Activated naive CD8-positive, alpha-beta T cell (primary cell): ENCODE data around the gene FA2H.
A peak's percentile ranks its signal among the peaks of the same experiment; 100 is the strongest.
"Not testable (repeated sequence)": the region's sequence is repeated elsewhere in the genome, so short reads cannot be mapped to it uniquely, and the experiment has no call there.

Experiments
- H3K27ac Mint-ChIP-seq: one replicate; pipeline ENCODE4 v1.8.0; 2021; ENCODE audit warnings: mixed read lengths
- H3K27me3 Mint-ChIP-seq: one replicate; pipeline ENCODE4 v1.8.0; 2021; ENCODE audit warnings: mixed read lengths
- H3K36me3 Mint-ChIP-seq: one replicate; pipeline ENCODE4 v1.8.0; 2021; ENCODE audit warnings: mixed read lengths
- H3K4me1 Mint-ChIP-seq: one replicate; pipeline ENCODE4 v1.8.0; 2021; ENCODE audit warnings: low read depth, mixed read lengths
- H3K4me3 Mint-ChIP-seq: one replicate; pipeline ENCODE4 v1.8.0; 2021; ENCODE audit warnings: mild to moderate bottlenecking, mixed read lengths
- H3K9me3 Mint-ChIP-seq: one replicate; pipeline ENCODE4 v1.8.0; 2021; ENCODE audit warnings: low read depth, mixed read lengths

FA2H gene

DNA sequence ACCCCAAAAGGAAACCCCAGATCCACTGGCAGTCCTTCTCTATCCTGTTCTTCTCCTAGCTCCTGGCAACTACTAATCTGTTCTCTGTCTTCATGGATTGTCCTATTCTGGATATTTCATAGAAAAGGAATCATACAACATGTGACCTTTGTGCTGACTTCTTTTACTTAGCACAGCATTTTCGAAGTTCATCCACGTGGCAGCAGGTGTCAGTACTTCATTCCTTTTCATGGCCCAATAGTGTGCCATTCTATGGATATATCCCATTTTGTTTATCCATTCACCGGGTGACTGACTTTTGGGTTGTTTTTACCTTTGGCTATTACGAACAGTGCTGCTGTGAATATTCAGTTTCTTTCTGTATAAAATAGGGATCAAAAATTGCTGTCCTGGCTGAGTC lies 10.4 kb upstream of the FA2H start:
- Mint-ChIP-seq H3K9me3 (no peaks in the 10 kb centered on the region), H3K27ac (no peak overlapping the region), H3K27me3 (peaks cover 2% of the 10 kb centered on the region), H3K4me1 (no peaks in the 10 kb centered on the region), H3K4me3 (no peak overlapping the region), H3K36me3 (no peaks in the 10 kb centered on the region)

DNA sequence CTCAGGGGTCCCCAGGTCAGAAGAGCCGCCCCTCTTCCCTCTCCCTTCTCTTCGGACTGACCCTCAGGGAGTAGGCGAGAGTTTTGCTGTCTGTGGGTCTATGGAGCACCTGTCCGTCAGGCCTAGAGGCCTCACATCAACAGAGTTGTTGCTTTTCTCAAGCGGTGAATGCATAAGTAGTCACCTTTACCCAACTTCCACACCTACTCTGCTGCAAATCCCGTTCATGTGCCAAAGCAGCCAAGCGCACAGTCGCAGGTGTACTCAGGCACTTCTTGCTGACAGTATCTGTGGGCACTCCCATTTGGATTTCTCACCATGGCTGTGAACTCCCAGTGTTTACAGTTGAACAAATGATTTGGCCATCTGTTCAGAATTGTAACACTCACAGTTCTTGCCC lies 4.0 kb upstream of the FA2H start:
- Mint-ChIP-seq H3K9me3 (no peaks in the 10 kb centered on the region), H3K27ac (no peak overlapping the region), H3K27me3 (peaks cover 16% of the 10 kb centered on the region), H3K36me3 (no peaks in the 10 kb centered on the region), H3K4me3 (no peak overlapping the region), H3K4me1 (peaks cover 8% of the 10 kb centered on the region)

DNA sequence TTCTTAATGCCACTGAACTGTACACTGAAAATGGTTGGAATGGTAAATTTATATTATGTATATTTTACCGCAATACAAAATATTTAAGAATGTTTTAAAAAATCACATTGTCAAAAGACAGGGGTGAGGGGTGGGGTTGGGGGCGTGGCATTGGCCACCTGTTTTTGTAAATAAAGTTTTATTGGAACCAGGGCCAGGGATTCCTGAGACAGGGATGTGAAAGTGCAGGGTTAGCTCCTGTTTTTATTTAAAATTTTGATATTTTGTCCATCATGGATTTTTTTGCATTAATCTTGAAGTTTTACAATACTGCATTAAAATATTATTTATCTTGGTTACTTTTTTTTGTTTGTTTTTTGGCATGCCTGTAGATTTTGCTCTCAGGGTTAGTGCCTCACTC lies 2.3 kb upstream of the FA2H start:
- peaks cover 23% of the 10 kb centered on the region for H3K27me3 Mint-ChIP-seq
- no peaks in the 10 kb centered on the region for H3K36me3 Mint-ChIP-seq
- no peaks in the 10 kb centered on the region for H3K9me3 Mint-ChIP-seq
- H3K4me3 Mint-ChIP-seq = no peak overlapping the region
- H3K27ac Mint-ChIP-seq = no peak overlapping the region
- peaks cover 9% of the 10 kb centered on the region for H3K4me1 Mint-ChIP-seq

DNA sequence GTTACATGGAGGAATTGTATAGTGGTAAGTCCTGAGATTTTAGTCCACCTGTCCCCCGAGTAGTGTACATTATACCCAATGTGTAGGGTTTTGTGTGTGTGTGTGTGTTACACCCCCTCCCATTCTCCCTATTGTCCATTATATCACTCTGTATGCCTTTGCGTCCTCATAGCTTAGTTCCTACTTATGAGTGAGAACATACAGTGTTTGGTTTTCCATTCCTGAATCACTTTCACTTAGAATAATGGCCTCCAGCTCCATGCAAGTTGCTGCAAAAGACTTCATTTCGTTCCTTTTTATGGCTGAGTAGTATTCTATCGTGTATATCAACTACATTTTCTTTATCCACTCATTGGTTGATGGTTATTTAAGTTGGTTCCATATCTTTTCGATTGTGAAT lies 635 bp upstream of the FA2H start:
- peak overlapping the region; percentile 74 for H3K4me3 Mint-ChIP-seq
- no peak overlapping the region for H3K27ac Mint-ChIP-seq
- no peaks in the 10 kb centered on the region for H3K9me3 Mint-ChIP-seq
- peaks cover 9% of the 10 kb centered on the region for H3K4me1 Mint-ChIP-seq
- H3K36me3 Mint-ChIP-seq = no peaks in the 10 kb centered on the region
- H3K27me3 Mint-ChIP-seq = peaks cover 23% of the 10 kb centered on the region

DNA sequence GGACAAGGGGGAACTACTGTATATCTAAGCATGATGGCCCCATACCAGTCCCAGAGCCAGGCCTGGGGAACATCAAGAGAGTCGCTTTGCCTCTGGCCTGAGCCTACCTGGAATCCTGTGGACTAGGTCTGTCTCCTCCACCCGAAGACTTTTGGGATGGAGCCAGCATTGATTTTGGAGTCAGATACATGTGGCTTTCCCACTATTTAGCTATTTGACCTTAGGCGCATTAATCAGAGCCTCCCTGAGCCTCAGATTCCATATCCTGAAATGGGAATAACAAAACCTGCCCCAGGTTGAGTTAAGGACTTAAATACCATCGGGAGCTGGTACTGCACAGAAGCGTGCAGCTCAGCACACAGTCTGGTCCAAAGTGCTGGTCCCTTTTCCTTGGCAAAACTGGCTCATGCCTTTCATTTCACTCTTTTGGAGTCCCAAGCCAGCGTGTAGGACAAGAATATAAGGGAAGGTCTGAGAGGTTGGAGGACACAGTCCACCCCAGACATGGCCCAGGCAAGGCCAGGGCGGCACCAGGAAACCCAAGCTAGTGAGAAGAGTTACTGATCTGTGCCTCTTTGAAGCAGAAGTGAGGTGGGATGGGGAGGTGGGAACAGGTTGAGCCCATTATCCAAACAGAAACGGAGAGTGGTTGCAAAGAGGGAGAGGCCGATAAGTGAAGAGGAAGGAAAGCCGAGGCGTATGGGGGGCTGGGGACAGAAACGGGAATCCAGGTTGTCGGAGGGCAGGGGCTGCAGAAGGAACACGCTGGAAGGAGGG lies 986 bp downstream of the FA2H start:
- H3K9me3 Mint-ChIP-seq = no peaks in the 10 kb centered on the region
- peak overlapping the region; percentile 80 for H3K4me3 Mint-ChIP-seq
- H3K36me3 Mint-ChIP-seq = no peaks in the 10 kb centered on the region
- peaks cover 23% of the 10 kb centered on the region for H3K27me3 Mint-ChIP-seq
- H3K4me1 Mint-ChIP-seq = peaks cover 9% of the 10 kb centered on the region
- no peak overlapping the region for H3K27ac Mint-ChIP-seq

DNA sequence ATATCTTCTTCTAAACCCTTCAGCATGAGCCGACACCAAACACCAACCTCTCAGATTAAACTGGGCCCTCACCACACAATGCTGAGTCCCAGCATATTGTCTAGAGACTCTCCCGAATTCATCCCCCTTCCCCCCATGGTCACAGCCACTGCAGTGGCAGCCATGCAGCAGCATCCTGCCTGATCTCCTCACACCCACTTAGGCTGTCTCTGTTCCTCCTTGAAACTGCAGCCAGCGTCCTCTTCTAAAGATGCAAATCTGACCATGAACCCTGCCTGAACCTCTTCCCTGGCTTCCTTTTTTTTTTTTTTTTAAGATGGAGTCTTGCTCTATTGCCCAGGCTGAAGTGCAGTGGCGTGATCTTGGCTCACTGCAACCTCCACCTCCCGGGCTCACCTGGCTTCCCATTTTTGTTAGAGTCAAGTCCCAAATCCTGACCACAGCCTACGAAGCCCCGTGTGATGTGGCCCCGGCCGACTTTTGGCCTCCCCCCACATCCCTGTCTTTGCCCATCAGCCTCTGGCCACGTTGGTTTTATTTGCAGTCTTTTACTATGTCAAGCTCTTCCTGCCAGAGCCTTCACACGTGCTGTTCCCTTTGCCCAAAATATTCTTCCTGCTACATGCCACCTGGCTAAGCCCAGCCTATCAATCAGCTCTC lies 2.8 kb downstream of the FA2H start:
- Mint-ChIP-seq H3K27me3 (peaks cover 22% of the 10 kb centered on the region), H3K9me3 (no peaks in the 10 kb centered on the region), H3K27ac (no peak overlapping the region), H3K36me3 (no peaks in the 10 kb centered on the region), H3K4me1 (peaks cover 9% of the 10 kb centered on the region), H3K4me3 (no peak overlapping the region)

DNA sequence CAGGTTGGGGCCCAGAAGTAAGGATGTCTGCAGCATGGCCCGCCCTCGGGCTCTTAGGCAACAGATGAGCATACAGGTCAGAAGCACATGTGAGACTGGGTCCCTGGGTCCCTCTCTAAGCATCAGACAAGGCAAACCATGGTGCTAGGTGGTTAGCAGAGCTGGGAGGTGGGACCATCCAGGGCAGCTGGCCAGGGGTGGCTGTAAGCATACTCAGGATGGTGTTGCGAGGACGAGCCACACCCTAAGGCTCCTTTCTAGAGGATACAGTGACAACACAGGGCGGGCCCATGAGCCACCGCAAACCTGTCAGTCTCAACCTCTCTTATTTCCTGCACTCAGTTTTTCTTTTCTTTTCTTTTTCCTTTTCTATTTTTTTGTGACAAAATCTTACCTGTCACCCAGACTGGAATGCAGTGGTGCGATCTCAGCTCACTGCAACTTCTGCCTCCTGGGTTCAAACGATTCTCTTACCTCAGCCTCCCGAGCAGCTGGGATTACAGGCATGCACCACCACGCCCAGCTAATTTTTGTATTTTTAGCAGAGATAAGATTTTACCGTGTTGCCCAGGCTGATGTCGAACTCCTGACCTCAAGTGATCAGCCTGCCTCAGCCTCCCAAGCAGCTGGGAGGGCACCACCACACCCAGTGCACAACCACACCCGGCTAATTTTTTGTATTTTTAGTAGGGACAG lies 3.6 kb downstream of the FA2H start:
- peaks cover 9% of the 10 kb centered on the region for H3K4me1 Mint-ChIP-seq
- no peaks in the 10 kb centered on the region for H3K9me3 Mint-ChIP-seq
- no peaks in the 10 kb centered on the region for H3K36me3 Mint-ChIP-seq
- peaks cover 19% of the 10 kb centered on the region for H3K27me3 Mint-ChIP-seq
- H3K27ac Mint-ChIP-seq = no peak overlapping the region
- H3K4me3 Mint-ChIP-seq = no peak overlapping the region

DNA sequence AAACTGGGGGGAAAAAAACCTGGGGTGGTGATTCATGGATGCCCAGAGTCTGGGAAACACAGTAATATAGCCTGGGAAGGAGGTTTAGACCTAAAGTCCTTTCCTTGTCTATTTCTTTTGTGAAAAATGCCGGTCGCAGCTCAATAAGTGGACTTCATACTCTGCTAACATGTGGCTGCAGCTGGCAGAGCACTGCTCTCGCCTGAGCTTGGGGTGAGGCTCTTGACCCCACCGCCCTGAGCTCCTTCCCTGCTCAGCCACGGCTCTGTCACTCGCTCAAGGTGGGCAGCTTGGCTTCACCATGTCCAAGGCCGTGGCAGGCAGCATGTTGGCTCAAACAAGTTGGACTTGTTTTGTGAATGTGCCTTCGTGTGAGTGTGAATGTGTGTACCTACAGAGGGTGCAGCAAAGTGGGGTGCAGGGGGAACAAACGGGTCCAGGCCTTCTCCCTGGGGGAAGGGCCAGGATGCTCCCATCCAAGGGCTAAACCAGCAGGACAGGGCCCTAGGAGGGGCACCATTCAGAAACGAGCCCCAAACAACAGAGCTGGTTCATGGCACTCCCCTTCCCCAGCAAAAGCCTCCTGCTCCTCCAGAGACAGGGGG lies 4.9 kb downstream of the FA2H start:
- Mint-ChIP-seq H3K4me3 (no peak overlapping the region), H3K27me3 (peaks cover 14% of the 10 kb centered on the region), H3K36me3 (no peaks in the 10 kb centered on the region), H3K4me1 (peaks cover 6% of the 10 kb centered on the region), H3K9me3 (no peaks in the 10 kb centered on the region), H3K27ac (no peak overlapping the region)

DNA sequence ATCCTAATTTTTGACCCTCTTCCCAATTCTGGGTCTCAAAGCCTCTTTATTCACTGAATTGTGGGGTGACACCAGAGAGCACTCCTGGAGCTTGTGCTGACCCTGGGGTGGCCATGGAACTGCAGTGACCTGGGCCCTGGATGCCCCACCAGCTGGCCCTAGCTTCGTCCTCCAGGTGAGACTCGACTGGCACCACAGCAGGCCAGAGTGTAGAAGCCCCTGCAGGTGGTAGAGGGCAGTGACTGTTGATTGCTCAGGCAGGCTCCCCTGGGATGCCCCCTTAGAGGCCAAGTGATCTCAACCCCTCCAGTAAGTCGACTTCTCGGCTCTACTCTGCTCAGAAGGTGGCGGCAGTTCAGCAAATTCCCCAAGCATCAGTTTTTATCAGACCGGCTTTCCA lies 6.4 kb downstream of the FA2H start:
- Mint-ChIP-seq H3K4me3 (no peak overlapping the region), H3K9me3 (no peaks in the 10 kb centered on the region), H3K36me3 (no peaks in the 10 kb centered on the region), H3K27ac (no peak overlapping the region), H3K4me1 (no peaks in the 10 kb centered on the region), H3K27me3 (peaks cover 11% of the 10 kb centered on the region)

DNA sequence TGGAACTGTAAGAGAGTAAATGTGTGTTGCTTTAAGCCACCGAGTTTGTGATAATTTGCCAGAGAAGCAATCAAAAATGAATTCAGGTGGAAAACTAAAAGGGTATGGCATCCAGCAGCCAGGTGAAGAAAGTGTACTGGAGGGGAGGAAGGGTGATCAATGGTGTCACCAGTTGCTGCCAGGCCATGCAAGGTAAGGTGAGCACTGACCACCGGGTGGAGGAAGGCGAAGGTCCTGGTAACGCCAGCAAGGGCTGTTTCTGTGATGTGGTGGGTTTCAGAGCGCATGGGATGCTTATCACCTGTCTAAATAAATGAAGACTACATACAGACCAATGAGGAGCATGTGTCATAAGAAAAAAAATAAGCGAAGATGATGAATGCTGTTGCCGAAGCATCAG lies 6.9 kb downstream of the FA2H start:
- Mint-ChIP-seq H3K27ac (no peak overlapping the region), H3K4me1 (no peaks in the 10 kb centered on the region), H3K9me3 (no peaks in the 10 kb centered on the region), H3K36me3 (no peaks in the 10 kb centered on the region), H3K4me3 (no peak overlapping the region), H3K27me3 (peaks cover 8% of the 10 kb centered on the region)

DNA sequence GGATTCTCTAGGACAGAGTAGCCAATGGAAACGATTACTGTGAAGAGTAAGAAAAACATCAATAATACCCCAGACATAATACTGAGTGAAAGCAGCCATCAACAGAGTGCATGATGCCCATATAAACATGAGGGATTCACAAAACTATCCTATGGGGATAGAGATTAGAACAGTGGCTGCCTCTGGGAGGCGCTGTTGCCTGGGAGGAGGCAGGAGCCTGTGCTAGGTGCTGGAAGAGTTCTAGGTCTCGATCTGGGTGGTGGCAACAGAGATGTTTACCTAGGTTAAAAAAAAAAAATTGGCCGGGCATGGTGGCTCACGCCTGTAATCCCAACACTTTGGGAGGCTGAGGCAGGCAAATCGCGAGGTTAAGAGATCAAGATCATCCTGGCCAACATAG lies 7.9 kb downstream of the FA2H start:
- H3K4me3 Mint-ChIP-seq = no peak overlapping the region
- H3K27ac Mint-ChIP-seq = no peak overlapping the region
- H3K36me3 Mint-ChIP-seq = no peaks in the 10 kb centered on the region
- H3K9me3 Mint-ChIP-seq = no peaks in the 10 kb centered on the region
- peaks cover 3% of the 10 kb centered on the region for H3K27me3 Mint-ChIP-seq
- H3K4me1 Mint-ChIP-seq = no peaks in the 10 kb centered on the region

DNA sequence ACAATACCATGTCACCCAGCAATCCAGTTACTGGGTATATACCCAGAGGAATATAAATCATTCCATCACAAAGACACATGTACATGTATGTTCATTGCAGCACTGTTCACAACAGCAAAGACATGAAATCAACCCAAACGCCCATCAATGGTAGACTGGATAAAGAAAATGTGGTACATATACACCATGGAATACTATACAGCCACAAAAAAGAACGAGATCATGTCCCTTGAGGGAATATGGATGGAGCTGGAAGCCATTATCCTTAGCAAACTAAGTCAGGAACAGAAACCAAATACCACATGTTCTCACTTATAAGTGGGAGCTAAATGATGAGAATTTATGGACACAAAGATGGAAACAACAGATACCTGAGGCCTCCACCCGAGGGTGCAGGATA lies 10.4 kb downstream of the FA2H start:
- H3K4me3 Mint-ChIP-seq, H3K27ac Mint-ChIP-seq, H3K9me3 Mint-ChIP-seq, H3K4me1 Mint-ChIP-seq, H3K27me3 Mint-ChIP-seq, H3K36me3 Mint-ChIP-seq: not testable (repeated sequence)

DNA sequence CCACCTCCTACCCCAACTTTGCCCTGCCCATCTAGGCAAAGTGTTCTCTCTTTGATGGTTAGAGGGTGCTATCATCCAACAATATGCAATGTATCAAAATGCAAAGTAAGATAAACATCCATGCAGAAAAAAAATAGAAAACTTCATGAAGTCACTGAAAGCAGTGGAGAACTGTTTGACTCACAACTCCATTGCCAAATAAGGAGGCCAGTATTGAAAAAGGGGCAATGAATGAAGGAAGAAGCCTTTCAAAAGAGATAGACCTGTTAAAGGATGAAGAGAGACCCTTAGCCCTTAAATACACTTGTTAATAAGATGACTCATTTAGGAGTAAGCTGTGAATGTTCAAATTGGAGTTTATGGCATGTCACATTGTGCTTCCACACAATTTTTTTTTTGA lies 13.0 kb downstream of the FA2H start:
- no peaks in the 10 kb centered on the region for H3K4me1 Mint-ChIP-seq
- H3K27me3 Mint-ChIP-seq = peaks cover 3% of the 10 kb centered on the region
- no peak overlapping the region for H3K27ac Mint-ChIP-seq
- H3K36me3 Mint-ChIP-seq = no peaks in the 10 kb centered on the region
- H3K4me3 Mint-ChIP-seq = no peak overlapping the region
- no peaks in the 10 kb centered on the region for H3K9me3 Mint-ChIP-seq

DNA sequence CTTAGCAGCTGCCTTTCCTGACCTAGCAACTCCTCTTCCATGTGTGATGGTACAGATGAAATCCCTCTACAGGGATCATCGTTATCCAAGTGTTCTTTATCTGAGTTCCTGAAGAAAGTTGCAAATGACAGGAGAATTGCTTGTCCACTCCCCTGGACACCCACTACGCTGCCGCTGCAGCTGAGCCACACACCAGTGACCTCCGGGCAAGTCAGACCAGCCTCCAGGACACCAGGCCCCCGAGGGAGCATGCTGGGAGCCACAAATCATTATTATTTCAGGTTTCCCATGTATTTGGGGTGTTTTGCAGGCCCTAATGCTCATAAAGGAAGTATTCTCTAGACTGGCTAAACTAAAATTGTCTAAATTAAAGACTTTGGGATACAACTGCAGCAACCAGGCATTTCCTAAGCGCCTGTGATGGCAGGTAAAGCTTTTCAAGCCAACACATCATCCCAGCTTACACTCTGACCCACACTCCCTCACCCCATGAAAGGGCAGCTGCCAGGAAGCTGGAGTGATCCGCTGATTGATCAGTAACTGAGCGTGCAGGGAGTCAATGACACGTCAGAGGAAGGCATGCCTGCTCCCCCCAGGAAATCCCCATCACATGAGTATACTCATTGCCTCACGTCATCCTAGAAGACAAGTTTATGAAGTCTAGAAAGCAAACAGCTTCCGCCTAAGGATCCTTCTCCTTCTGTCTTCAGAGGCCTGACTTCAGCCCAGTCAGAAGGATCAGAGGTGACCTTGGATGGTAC lies 14.4 kb downstream of the FA2H start:
- no peaks in the 10 kb centered on the region for H3K4me1 Mint-ChIP-seq
- H3K36me3 Mint-ChIP-seq = no peaks in the 10 kb centered on the region
- H3K27me3 Mint-ChIP-seq = peaks cover 3% of the 10 kb centered on the region
- H3K4me3 Mint-ChIP-seq = no peak overlapping the region
- H3K9me3 Mint-ChIP-seq = no peaks in the 10 kb centered on the region
- H3K27ac Mint-ChIP-seq = no peak overlapping the region

DNA sequence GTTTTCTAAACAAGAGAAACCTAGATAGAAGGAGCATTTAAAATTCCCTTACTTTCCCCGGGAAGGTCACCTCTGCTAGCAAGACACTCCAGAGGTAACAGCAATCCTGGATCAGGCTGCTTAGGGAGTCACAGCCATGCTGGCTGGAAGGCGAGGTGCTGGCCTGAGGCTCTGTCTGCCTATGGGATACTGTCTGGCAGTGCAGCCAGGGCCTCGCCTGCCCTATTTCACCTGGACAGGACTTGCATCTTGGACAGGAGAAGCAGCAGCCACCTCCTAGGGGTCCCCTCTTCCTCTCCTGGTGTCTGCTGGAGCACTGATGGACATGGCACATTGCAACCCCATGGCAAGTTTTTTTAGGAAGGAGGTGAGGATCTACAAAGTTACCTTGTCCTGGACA lies 15.1 kb downstream of the FA2H start:
- H3K27me3 Mint-ChIP-seq = peaks cover 3% of the 10 kb centered on the region
- H3K27ac Mint-ChIP-seq = no peak overlapping the region
- H3K9me3 Mint-ChIP-seq = no peaks in the 10 kb centered on the region
- H3K4me3 Mint-ChIP-seq = no peak overlapping the region
- H3K4me1 Mint-ChIP-seq = no peaks in the 10 kb centered on the region
- no peaks in the 10 kb centered on the region for H3K36me3 Mint-ChIP-seq
